ENCODE data around the gene CYP26A1.

- no peak for TF ChIP-seq POLR2A (IDR thresholded peaks at IDR 0.05)
- TF ChIP-seq CTCF (IDR thresholded peaks at IDR 0.05), result no peak
- no peak for TF ChIP-seq EP300 (IDR thresholded peaks at IDR 0.05)
These were observed 1.1 kb downstream of the CYP26A1 start for GRCh38 chr10:93074597-93075368.

All from ovary (tissue), 3 donors.